H9 (cell line): ENCODE data around the gene F2. TPM values are rescaled to one million over a fixed set of nuclear protein-coding genes. Genes with fewer than 3 reads are reported as not detected.
A peak's percentile ranks its signal among the peaks of the same experiment; 100 is the strongest.

Source experiments
- DNase-seq: peaks from one replicate; pipeline ENCODE4 v3.0.0-alpha.2; 2017
- H2AFZ ChIP-seq: one replicate; pipeline ENCODE4 v1.6.1; 2013; ENCODE audit warnings: mild to moderate bottlenecking, low read length, control low read depth, moderate library complexity
- H2AK5ac ChIP-seq: 2 replicates; pipeline ENCODE4 v1.6.1; 2013; ENCODE audit warnings: low read length, control low read depth, mixed read lengths; ENCODE audit not compliant: insufficient read length
- H2BK120ac ChIP-seq: one replicate; pipeline ENCODE4 v1.6.1; 2013; ENCODE audit warnings: low read depth, mild to moderate bottlenecking, low read length, control low read depth, inconsistent platforms; ENCODE audit not compliant: poor library complexity, severe bottlenecking
- H2BK12ac ChIP-seq: 2 replicates; pipeline ENCODE4 v1.6.1; 2013; ENCODE audit warnings: low read length, control low read depth, mixed read lengths, low read depth; ENCODE audit not compliant: insufficient read length
- H2BK15ac ChIP-seq: 2 replicates; pipeline ENCODE4 v1.6.1; 2013; ENCODE audit warnings: low read depth, low read length, control low read depth
- H2BK20ac ChIP-seq: one replicate; pipeline ENCODE4 v1.6.1; 2013; ENCODE audit warnings: low read depth, mild to moderate bottlenecking, low read length, control low read depth, inconsistent platforms; ENCODE audit not compliant: poor library complexity, severe bottlenecking
- H2BK5ac ChIP-seq: 2 replicates; pipeline ENCODE4 v1.6.1; 2013; ENCODE audit warnings: low read length, control low read depth, mixed read lengths; ENCODE audit not compliant: insufficient read length
- H3K14ac ChIP-seq: 2 replicates; pipeline ENCODE4 v1.6.1; 2013; ENCODE audit warnings: low read length, control low read depth; ENCODE audit not compliant: insufficient read depth
- H3K18ac ChIP-seq: 2 replicates; pipeline ENCODE4 v1.6.1; 2013; ENCODE audit warnings: low read depth, mild to moderate bottlenecking, mixed read lengths, low read length, control low read depth; ENCODE audit not compliant: insufficient read length
- H3K23ac ChIP-seq: 2 replicates; pipeline ENCODE4 v1.6.1; 2013; ENCODE audit warnings: low read length, control low read depth, mixed read lengths, low read depth; ENCODE audit not compliant: insufficient read length
- H3K23me2 ChIP-seq: 2 replicates; pipeline ENCODE4 v1.6.1; 2013; ENCODE audit warnings: low read depth, mild to moderate bottlenecking, mixed read lengths, low read length, control low read depth; ENCODE audit not compliant: insufficient read length, poor library complexity, severe bottlenecking
- H3K27ac ChIP-seq: 2 replicates; pipeline ENCODE4 v1.5.1; 2013; ENCODE audit warnings: low read length, control low read depth, mixed read lengths, low read depth; ENCODE audit not compliant: insufficient read length
- H3K27me3 ChIP-seq: 2 replicates; pipeline ENCODE4 v1.6.1; 2013; ENCODE audit warnings: low read length, control low read depth, inconsistent platforms; ENCODE audit not compliant: insufficient read depth
- H3K4ac ChIP-seq: 2 replicates; pipeline ENCODE4 v1.6.1; 2013; ENCODE audit warnings: low read depth, mild to moderate bottlenecking, control low read depth, inconsistent platforms, low read length, moderate library complexity
- H3K4me1 ChIP-seq: 2 replicates; pipeline ENCODE4 v1.6.1; 2013; ENCODE audit warnings: low read length, control low read depth, inconsistent platforms; ENCODE audit not compliant: insufficient read depth
- H3K4me2 ChIP-seq: 2 replicates; pipeline ENCODE4 v1.6.1; 2013; ENCODE audit warnings: low read length, control low read depth, mixed read lengths; ENCODE audit not compliant: insufficient read length, insufficient read depth
- H3K56ac ChIP-seq: 2 replicates; pipeline ENCODE4 v1.6.1; 2013; ENCODE audit warnings: low read depth, mild to moderate bottlenecking, mixed read lengths, low read length, control low read depth; ENCODE audit not compliant: insufficient read length
- H3K79me1 ChIP-seq: 2 replicates; pipeline ENCODE4 v1.6.1; 2013; ENCODE audit warnings: low read depth, mild to moderate bottlenecking, moderate library complexity, low read length, control low read depth, inconsistent platforms; ENCODE audit not compliant: insufficient read depth, poor library complexity, severe bottlenecking
- H3K79me2 ChIP-seq: 2 replicates; pipeline ENCODE4 v1.6.1; 2013; ENCODE audit warnings: low read length, control low read depth, inconsistent platforms; ENCODE audit not compliant: insufficient read depth
- H3K9ac ChIP-seq: 2 replicates; pipeline ENCODE4 v1.6.1; 2013; ENCODE audit warnings: low read length, control low read depth, mixed read lengths; ENCODE audit not compliant: insufficient read length; ENCODE audit errors: extremely low read depth
- H3K9me3 ChIP-seq: one replicate; pipeline ENCODE4 v1.6.1; 2013; ENCODE audit warnings: low read depth, low read length, inconsistent platforms; ENCODE audit not compliant: control insufficient read depth
- H3T11ph ChIP-seq: one replicate; pipeline ENCODE4 v1.6.1; 2013; ENCODE audit warnings: mild to moderate bottlenecking, low read length, control low read depth, inconsistent platforms
- H4K20me1 ChIP-seq: one replicate; pipeline ENCODE4 v1.6.1; 2013; ENCODE audit not compliant: control insufficient read depth, insufficient read length, insufficient read depth
- H4K5ac ChIP-seq: 2 replicates; pipeline ENCODE4 v1.6.1; 2013; ENCODE audit warnings: low read depth, mild to moderate bottlenecking, mixed read lengths, low read length, control low read depth; ENCODE audit not compliant: insufficient read length
- H4K8ac ChIP-seq: replicated peaks from 2 replicates; pipeline ENCODE4 v1.6.1; 2013; ENCODE audit warnings: low read length, control low read depth, mixed read lengths, low read depth; ENCODE audit not compliant: insufficient read length
- H4K91ac ChIP-seq: 2 replicates; pipeline ENCODE4 v1.6.1; 2013; ENCODE audit warnings: low read depth, mild to moderate bottlenecking, moderate library complexity, mixed read lengths, low read length, control low read depth; ENCODE audit not compliant: insufficient read length
- H3K27ac Mint-ChIP-seq, 3 experiments: 2 replicates in 2 of 3; 3 replicates in 1 of 3; pipeline ENCODE4 v1.8.0; 2020 to 2021; ENCODE audit warnings: mixed read lengths in 3 of 3, mild to moderate bottlenecking in 1 of 3, moderate library complexity in 1 of 3
- H3K27me3 Mint-ChIP-seq: 2 replicates; pipeline ENCODE4 v1.8.0; 2021; ENCODE audit warnings: low read depth, mild to moderate bottlenecking, moderate library complexity, mixed read lengths
- H3K36me3 Mint-ChIP-seq, 3 experiments: 2 replicates in 2 of 3; 3 replicates in 1 of 3; pipeline ENCODE4 v1.8.0; 2020 to 2021; ENCODE audit warnings: low read depth in 3 of 3, mixed read lengths in 3 of 3; ENCODE audit not compliant: insufficient read depth in 1 of 3
- H3K4me1 Mint-ChIP-seq, 2 experiments: 2 replicates each; pipeline ENCODE4 v1.8.0; 2020; ENCODE audit warnings: mixed read lengths in 2 of 2
- H3K4me3 Mint-ChIP-seq, 2 experiments: 2 replicates in 1 of 2; 3 replicates in 1 of 2; pipeline ENCODE4 v1.8.0; 2020 to 2021; ENCODE audit warnings: mild to moderate bottlenecking in 2 of 2, mixed read lengths in 2 of 2, moderate library complexity in 1 of 2
- H3K9me3 Mint-ChIP-seq, 2 experiments: 2 replicates in 1 of 2; 3 replicates in 1 of 2; pipeline ENCODE4 v1.8.0; 2020; ENCODE audit warnings: mild to moderate bottlenecking in 2 of 2, mixed read lengths in 2 of 2, moderate library complexity in 1 of 2
- WGBS: extraction: QIAGEN DNeasy Blood & Tissue Kit; methylation state at CpG from one replicate; pipeline ENCODE4 v1.1.7; 2013; ENCODE audit warnings: missing lambda C conversion rate, low lambda C conversion rate, mixed read lengths; ENCODE audit not compliant: insufficient read length; ENCODE audit errors: extremely low coverage; 5-methylcytosine and 5-hydroxymethylcytosine counted together
- total RNA-seq: library from RNA; stranded (reverse); gene quantifications from 2 replicates; pipeline ENCODE4 v1.2.1, GENCODE V29; 2021
- TF ChIP-seq, protein P1 (sequence below): fragments of 200-600 bp; sonication (generic); conservative IDR thresholded peaks from 3 replicates; pipeline ENCODE4 v1.8.0; 2021; ENCODE audit warnings: antibody characterized with exemption, mild to moderate bottlenecking

Gene F2
- total RNA-seq, 1 experiment from 2014 or later, result not detected

DNA sequence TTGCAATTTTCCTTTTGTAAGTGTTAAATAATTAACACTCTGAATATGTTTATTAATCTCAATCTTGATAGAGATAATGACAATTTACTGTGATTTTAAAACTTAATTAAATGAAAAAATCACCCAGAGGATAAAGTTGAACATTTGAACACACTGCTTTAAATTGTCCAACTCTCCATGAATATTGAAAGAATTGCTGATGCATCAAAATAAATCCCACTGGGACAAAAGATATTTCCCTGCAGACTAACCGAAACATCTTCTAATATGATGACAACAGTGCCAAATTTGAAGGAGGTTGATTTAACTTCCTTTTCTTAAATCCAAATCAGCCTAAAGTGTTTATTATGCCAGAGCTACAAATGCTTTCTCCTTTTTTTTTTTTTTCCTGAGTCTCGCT is 47.6 kb downstream of the F2 start:
- Histone ChIP-seq H3K56ac (no peak overlapping the region), H2BK12ac (no peak overlapping the region), H3K27ac (no peak overlapping the region), H2AK5ac (no peak overlapping the region), H2BK5ac (no peak overlapping the region), H3K79me2 (no peaks in the 10 kb centered on the region), H3K23ac (no peak overlapping the region), H3K4me1 (no peaks in the 10 kb centered on the region), H2BK15ac (no peak overlapping the region), H3K18ac (no peak overlapping the region), H2BK20ac (no peak overlapping the region), H2AFZ (no peak overlapping the region), H4K5ac (no peak overlapping the region), H3K4me2 (no peak overlapping the region), H3K23me2 (no peaks in the 10 kb centered on the region), H3K27me3 (no peaks in the 10 kb centered on the region), H3K4ac (no peak overlapping the region), H2BK120ac (no peak overlapping the region), H4K8ac (no peak overlapping the region), H3T11ph (no peak overlapping the region), H3K9ac (no peak overlapping the region), H3K14ac (no peak overlapping the region), H3K9me3 (no peaks in the 10 kb centered on the region), H3K79me1 (no peaks in the 10 kb centered on the region), H4K20me1 (no peaks in the 10 kb centered on the region), H4K91ac (no peak overlapping the region)
- H3K27me3 Mint-ChIP-seq, result no peaks in the 10 kb centered on the region
- H3K4me1 Mint-ChIP-seq, result peaks cover 16 to 18% of the 10 kb centered on the region in 2 experiments
- WGBS, result no CpG with 5 or more reads among the region's 2 CpGs
- H3K36me3 Mint-ChIP-seq, result peaks cover 36 to 76% (median 75%) of the 10 kb centered on the region in 3 experiments
- TF ChIP-seq, protein P1, sequence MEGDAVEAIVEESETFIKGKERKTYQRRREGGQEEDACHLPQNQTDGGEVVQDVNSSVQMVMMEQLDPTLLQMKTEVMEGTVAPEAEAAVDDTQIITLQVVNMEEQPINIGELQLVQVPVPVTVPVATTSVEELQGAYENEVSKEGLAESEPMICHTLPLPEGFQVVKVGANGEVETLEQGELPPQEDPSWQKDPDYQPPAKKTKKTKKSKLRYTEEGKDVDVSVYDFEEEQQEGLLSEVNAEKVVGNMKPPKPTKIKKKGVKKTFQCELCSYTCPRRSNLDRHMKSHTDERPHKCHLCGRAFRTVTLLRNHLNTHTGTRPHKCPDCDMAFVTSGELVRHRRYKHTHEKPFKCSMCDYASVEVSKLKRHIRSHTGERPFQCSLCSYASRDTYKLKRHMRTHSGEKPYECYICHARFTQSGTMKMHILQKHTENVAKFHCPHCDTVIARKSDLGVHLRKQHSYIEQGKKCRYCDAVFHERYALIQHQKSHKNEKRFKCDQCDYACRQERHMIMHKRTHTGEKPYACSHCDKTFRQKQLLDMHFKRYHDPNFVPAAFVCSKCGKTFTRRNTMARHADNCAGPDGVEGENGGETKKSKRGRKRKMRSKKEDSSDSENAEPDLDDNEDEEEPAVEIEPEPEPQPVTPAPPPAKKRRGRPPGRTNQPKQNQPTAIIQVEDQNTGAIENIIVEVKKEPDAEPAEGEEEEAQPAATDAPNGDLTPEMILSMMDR, result no peak
- H3K4me3 Mint-ChIP-seq, result no peak overlapping the region
- H3K27ac Mint-ChIP-seq, result 0 out of 7 replicates have a peak overlapping the region, but pooled peaks of 1 of the 3 experiments have one; percentile 36
- DNase-seq, result no peak
- no peaks in the 10 kb centered on the region for H3K9me3 Mint-ChIP-seq
